NT2/D1 (cell line): Measurements from ENCODE around the gene PTGER1.
"Not testable (repeated sequence)": the region's sequence is repeated elsewhere in the genome, so short reads cannot be mapped to it uniquely, and the experiment has no call there.

ENCODE experiments used
- SUZ12 ChIP-seq: IDR thresholded peaks from 2 replicates; pipeline ENCODE4 v1.6.1; 2011; ENCODE audit not compliant: insufficient read length, insufficient read depth; ENCODE audit errors: extremely low read depth
- YY1 ChIP-seq: IDR thresholded peaks from 2 replicates; pipeline ENCODE4 v1.6.1; 2011; ENCODE audit not compliant: insufficient read length, insufficient read depth
- ZNF274 ChIP-seq: IDR thresholded peaks from 2 replicates; pipeline ENCODE4 v1.6.1; 2011; ENCODE audit warnings: mild to moderate bottlenecking, low read depth, low read length

DNA sequence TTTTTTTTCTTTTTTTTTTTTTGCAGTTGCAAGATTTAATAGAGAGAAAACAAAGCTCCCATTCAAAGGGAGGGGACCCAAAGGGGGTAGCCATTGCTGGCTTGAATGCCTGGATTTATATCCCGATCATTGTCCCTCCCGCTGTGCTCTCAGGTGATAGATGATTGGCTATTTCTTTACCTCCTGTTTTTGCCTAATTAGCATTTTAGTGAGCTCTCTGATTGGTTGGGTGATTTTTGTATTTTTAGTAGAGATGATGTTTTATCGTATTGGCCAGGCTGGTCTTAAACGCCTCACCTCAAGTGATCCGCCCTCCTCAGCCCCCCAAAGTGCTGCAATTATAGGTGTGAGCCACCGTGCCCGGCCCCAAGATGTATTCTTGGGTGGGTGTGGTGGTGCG, 29.4 kb upstream of the PTGER1 start:
- TF ChIP-seq YY1, ZNF274, SUZ12: not testable (repeated sequence)
